Tibial nerve (tissue), 4 donors: Measurements from ENCODE around the gene MLPH. TPM values are rescaled to one million over a fixed set of nuclear protein-coding genes. Genes with fewer than 3 reads are reported as not detected.
A peak's percentile ranks its signal among the peaks of the same experiment; 100 is the strongest.

Experiments
- DNase-seq, 2 donors: peaks; one replicate each; pipeline ENCODE4 v3.0.0-alpha.2; 2019; ENCODE audit warnings: low spot score in 2 of 2
- H3K27ac ChIP-seq, 4 donors: fragments of 200-600 bp; sonication (generic) in 3 of 4; one replicate each; pipeline ENCODE4 v1.5.1; 2017 to 2019; ENCODE audit warnings: mild to moderate bottlenecking in 1 of 4
- H3K27me3 ChIP-seq, 2 donors: fragments of 200-600 bp; sonication (generic) in 1 of 2; one replicate each; pipeline versions ENCODE4 v1.5.1 to v1.6.0; 2017 to 2019
- H3K36me3 ChIP-seq, 3 donors: fragments of 200-600 bp; sonication (generic); one replicate each; pipeline ENCODE4 v1.5.1; 2018 to 2019
- H3K4me1 ChIP-seq, 4 donors: fragments of 200-600 bp; sonication (generic) in 3 of 4; one replicate each; pipeline ENCODE4 v1.5.1; 2017 to 2019
- H3K4me3 ChIP-seq, 4 donors: fragments of 200-600 bp; sonication (generic) in 3 of 4; one replicate each; pipeline ENCODE4 v1.5.1; 2017 to 2019; ENCODE audit warnings: mild to moderate bottlenecking in 1 of 4, moderate library complexity in 1 of 4
- H3K9me3 ChIP-seq, 4 donors: fragments of 200-600 bp; sonication (generic) in 3 of 4; one replicate each; pipeline ENCODE4 v1.5.1; 2017 to 2019
- CTCF ChIP-seq, 5 experiments: fragments of 200-600 bp in 3 of 5; fragments of 450-650 bp in 2 of 5; sonication (generic) in 3 of 5; IDR thresholded peaks; one replicate each; pipeline ENCODE4 v1.5.1; 2016 to 2019; ENCODE audit warnings: antibody characterized with exemption in 5 of 5, mild to moderate bottlenecking in 3 of 5, moderate library complexity in 2 of 5
- EP300 ChIP-seq, 2 donors: sonication (generic); formaldehyde crosslinking; IDR thresholded peaks; one replicate each; pipeline ENCODE4 v1.6.1; 2017; ENCODE audit warnings: antibody characterized with exemption in 2 of 2, mild to moderate bottlenecking in 1 of 2
- POLR2A ChIP-seq, 2 donors: fragments of 450-650 bp; IDR thresholded peaks; one replicate each; pipeline ENCODE4 v1.6.1; 2017; ENCODE audit warnings: antibody characterized with exemption in 2 of 2, mild to moderate bottlenecking in 2 of 2, moderate library complexity in 2 of 2
- WGBS, 2 donors: methylation state at CpG; one replicate each; pipeline ENCODE4 v1.1.5; 2018; 5-methylcytosine and 5-hydroxymethylcytosine counted together
- total RNA-seq, 4 donors: library from RNA; depleted of rRNA; stranded (reverse); fragments of >200 nt; gene quantifications; one replicate each; pipeline ENCODE4 v1.1.0, GENCODE V29; 2016

The MLPH gene
- total RNA-seq, 4 donors from 2014 or later = 41.4 to 108 (median 62.1) TPM

DNA sequence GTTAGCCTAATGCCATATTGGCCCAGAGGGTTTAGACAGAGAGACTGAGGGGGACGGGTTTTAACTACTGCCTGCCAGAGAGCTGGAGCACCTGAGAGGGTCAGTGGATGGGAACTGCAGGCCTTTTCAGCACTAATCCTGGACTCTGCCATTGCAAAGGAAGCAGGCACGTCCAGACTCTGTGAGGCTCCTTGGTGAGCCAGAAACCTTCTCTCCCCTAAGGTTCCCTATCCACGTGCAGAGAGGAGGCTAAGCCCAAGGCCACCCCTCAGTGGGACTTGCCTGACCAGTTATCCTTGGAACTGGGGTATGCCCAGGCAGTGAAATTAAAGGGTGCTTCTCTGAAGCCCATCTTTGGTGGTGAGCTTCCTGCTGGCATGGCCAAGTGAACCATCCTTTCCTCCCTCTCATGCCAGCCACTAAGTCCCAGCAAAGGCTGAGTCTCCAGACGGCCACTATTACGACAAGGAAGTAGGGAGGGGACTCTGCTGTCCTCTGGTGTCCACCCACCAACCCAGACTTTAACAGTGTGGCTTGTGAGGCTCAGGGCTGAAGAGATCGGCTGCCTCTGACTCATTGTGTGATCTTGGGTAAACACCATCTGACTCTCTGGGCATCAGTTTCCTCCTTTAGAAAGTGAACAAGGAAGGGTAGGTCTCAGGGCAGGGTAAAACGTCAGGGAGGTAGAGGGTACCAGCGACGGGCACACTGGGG, 3.9 kb upstream of the MLPH start:
- WGBS, 2 donors = 52 to 58% methylated on average over 9 of the region's 9 CpGs
- Histone ChIP-seq H3K36me3 (no peaks in the 10 kb centered on the region), H3K9me3 (no peaks in the 10 kb centered on the region), H3K27me3 (peaks cover 0 to 30% of the 10 kb centered on the region in 2 donors), H3K4me1 (peaks cover 0 to 37% (median 11%) of the 10 kb centered on the region in 4 donors), H3K4me3 (no peak overlapping the region), H3K27ac (peak overlapping the region; percentile 41 to 83 (median 74))
- TF ChIP-seq POLR2A (IDR thresholded peaks at IDR 0.05) = no peak
- TF ChIP-seq EP300 (IDR thresholded peaks at IDR 0.05) = no peak
- no peak for TF ChIP-seq CTCF (IDR thresholded peaks at IDR 0.05)
- no peak for DNase-seq

DNA sequence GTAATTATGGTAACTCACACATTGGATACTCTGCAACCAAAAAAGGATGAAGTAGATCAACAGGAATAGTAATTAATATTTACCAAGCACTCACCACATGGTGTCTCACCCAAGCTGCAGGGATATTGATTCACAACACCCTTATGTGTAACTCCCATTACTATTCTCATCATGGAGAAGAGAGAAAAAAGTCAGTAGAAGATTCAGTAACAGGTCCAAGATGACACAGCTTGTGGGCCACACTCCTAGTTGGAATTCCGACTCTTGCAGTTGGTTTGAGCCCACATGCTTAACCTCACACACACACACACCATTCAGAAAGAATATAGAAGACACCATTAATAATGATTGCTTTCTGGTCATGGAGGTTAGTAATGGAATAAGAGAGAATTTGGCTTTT, 1.7 kb upstream of the MLPH start:
- DNase-seq = no peak
- WGBS, 2 donors = 69% methylated on average over 1 of the region's 1 CpG

DNA sequence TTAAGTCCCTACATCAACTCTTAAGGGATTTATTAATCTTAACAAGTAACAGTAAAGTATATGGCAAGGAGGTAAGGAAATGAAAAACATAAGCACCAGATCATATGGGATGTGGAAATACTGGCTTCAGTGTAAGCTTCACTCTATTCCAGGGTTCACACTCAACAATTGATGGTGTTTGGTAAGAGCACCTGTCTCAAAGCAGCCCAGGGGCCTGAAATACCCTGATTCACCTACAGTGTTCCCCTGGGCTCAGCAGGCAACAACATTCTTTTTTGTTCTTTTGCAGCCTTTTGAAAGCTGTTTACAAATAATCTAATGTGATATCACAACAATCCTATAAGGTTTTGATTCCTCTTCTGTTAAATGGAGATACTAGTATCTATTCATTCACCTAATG, 1.2 kb upstream of the MLPH start:
- peak overlapping the region in 1 of 4 donors; percentile 76 for H3K27ac ChIP-seq
- H3K4me3 ChIP-seq = peak overlapping the region in 3 of 4 donors; percentile 40 to 52 (median 42)
- peaks cover 0 to 8% (median 0%) of the 10 kb centered on the region in 4 donors for H3K9me3 ChIP-seq
- H3K27me3 ChIP-seq = peaks cover 0 to 39% of the 10 kb centered on the region in 2 donors
- H3K36me3 ChIP-seq = no peaks in the 10 kb centered on the region
- H3K4me1 ChIP-seq = peaks cover 0 to 34% (median 11%) of the 10 kb centered on the region in 4 donors
- DNase-seq = no peak
- no peak for TF ChIP-seq EP300 (IDR thresholded peaks at IDR 0.05)
- TF ChIP-seq CTCF (IDR thresholded peaks at IDR 0.05) = no peak
- no peak for TF ChIP-seq POLR2A (IDR thresholded peaks at IDR 0.05)

More for the DNA sequence above, 1.7 kb upstream of the MLPH start:
- Histone ChIP-seq H3K4me1 (peaks cover 0 to 35% (median 11%) of the 10 kb centered on the region in 4 donors), H3K4me3 (no peak overlapping the region), H3K27me3 (peaks cover 0 to 39% of the 10 kb centered on the region in 2 donors), H3K9me3 (peaks cover 0 to 4% (median 0%) of the 10 kb centered on the region in 4 donors), H3K36me3 (no peaks in the 10 kb centered on the region), H3K27ac (peak overlapping the region in 1 of 4 donors; percentile 76)
- TF ChIP-seq POLR2A (IDR thresholded peaks at IDR 0.05) = no peak
- no peak for TF ChIP-seq CTCF (IDR thresholded peaks at IDR 0.05)
- no peak for TF ChIP-seq EP300 (IDR thresholded peaks at IDR 0.05)

DNA sequence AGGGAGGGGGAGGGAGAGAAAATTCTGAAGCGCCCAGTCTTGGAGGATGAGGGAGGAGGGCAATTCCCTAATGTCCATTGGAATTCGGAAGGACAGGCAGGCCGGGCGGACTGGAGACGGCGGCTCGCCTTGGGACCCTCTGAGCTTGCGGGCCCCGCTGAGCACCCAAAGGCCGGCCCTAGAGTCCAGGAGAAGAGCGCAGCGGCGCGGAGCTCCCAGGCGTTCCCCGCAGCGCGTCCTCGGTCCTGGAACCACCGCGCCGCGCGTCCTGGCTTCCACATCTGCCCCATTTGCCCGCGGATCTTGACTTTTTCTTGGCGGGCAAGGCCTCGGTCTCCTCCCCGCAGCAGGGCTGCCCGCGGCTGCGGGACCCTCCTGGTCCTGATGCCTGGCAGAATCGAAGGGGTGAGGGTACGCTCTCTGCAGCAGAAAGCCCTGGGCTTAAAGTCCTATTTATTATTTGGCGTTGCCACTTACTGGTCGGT, 675 bp upstream of the MLPH start:
- peak overlapping the region; percentile 26 to 52 (median 41) for H3K4me3 ChIP-seq
- WGBS, 2 donors = 3 to 8% methylated on average over 11 to 36 of the region's 36 CpGs
- peak overlapping the region in 3 of 4 donors; percentile 7 to 76 (median 49) for H3K27ac ChIP-seq
- peaks cover 0 to 39% of the 10 kb centered on the region in 2 donors for H3K27me3 ChIP-seq
- H3K9me3 ChIP-seq = peaks cover 0 to 14% (median 2%) of the 10 kb centered on the region in 4 donors
- TF ChIP-seq EP300 (IDR thresholded peaks at IDR 0.05) (no peak), CTCF (IDR thresholded peaks at IDR 0.05) (no peak)
- no peak for DNase-seq
- peaks cover 0 to 34% (median 11%) of the 10 kb centered on the region in 4 donors for H3K4me1 ChIP-seq
- H3K36me3 ChIP-seq = peaks cover 0 to 2% (median 0%) of the 10 kb centered on the region in 3 donors

GRCh38 chr2:237487496-237487895, 445 bp downstream of the MLPH start:
- H3K27ac ChIP-seq = peak overlapping the region; percentile 49 to 76 (median 56)
- WGBS, 2 donors = 40 to 52% methylated on average over 7 to 14 of the region's 14 CpGs
- TF ChIP-seq EP300 (IDR thresholded peaks at IDR 0.05) (no peak), POLR2A (IDR thresholded peaks at IDR 0.05) (no peak), CTCF (IDR thresholded peaks at IDR 0.05) (no peak)
- H3K4me1 ChIP-seq = peaks cover 0 to 25% (median 11%) of the 10 kb centered on the region in 4 donors
- peak overlapping the region; percentile 26 to 52 (median 41) for H3K4me3 ChIP-seq
- H3K36me3 ChIP-seq = peaks cover 0 to 9% (median 0%) of the 10 kb centered on the region in 3 donors
- peaks cover 0 to 39% of the 10 kb centered on the region in 2 donors for H3K27me3 ChIP-seq
- H3K9me3 ChIP-seq = peaks cover 0 to 22% (median 4%) of the 10 kb centered on the region in 4 donors
- DNase-seq = no peak
